HG03025 (cell line): ENCODE measurements around the gene TRPC4.

Experiments used
- ATAC-seq: cut with Tn5 transposase; IDR thresholded peaks from one replicate; pipeline ENCODE4 v1.9.1; 2021; ENCODE audit warnings: mild to moderate bottlenecking, moderate library complexity; ENCODE audit not compliant: unreplicated experiment, low FRiP score

Gene TRPC4

DNA sequence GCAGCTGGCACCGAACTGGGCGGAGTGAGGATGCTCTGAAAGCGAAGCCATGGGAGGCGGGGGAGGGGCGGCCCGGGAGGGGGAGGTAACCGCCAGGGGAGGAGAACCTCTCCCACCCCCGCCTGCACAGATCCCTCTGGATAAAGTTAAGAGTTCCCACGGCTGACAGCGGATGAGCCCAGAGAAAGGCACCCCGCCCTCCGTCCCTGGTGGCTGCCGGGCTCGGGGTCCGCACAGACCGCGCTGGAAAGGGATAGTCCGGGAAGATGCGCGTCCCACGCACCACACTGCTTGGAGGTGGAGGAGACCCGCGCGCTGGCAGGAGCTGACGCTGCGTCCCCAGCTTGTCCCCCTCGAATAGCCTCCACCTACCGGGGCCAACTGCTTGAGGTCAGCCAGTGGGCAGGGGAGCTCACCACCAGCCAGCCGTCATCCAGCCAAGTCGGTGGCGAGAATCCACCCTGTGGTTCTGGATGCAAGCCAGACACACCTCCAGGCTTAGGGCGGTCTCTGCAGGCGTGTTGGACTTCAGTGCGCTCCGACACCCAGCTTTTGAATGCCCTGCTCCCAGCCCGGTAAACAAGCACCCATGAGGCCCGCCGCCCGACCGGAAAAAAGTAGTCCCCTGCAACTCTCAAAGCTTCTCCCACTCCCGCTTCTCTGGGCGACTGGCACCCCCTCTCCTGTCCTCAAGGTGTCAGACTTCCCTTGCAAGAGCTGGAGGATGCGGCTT is at the start of gene TRPC4:
Gene TRPC4, minus strand, starts transcription at position 17 of the 733 bp plus-strand sequence. CDS start 86,439 bp downstream, outside the sequence.
- ATAC-seq: no peak

DNA sequence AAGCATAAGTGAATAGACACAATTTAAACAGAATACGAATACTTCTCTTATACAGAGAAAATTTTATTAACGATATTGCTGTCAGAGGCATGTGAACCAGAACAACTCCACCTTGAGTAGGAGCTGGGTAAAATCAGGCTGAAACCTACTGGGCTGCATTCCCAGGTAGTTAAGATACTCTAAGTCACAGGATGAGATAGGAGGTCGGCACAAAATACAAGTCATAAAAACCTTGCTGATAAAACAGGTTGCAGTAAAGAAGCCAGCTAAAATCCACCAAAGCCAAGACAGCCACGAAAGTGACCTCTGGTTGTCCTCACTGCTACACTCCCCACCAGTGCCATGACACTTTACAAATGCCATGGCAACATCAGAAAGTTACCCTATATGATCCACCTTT is 49.2 kb upstream of the TRPC4 start:
- no peak for ATAC-seq

DNA sequence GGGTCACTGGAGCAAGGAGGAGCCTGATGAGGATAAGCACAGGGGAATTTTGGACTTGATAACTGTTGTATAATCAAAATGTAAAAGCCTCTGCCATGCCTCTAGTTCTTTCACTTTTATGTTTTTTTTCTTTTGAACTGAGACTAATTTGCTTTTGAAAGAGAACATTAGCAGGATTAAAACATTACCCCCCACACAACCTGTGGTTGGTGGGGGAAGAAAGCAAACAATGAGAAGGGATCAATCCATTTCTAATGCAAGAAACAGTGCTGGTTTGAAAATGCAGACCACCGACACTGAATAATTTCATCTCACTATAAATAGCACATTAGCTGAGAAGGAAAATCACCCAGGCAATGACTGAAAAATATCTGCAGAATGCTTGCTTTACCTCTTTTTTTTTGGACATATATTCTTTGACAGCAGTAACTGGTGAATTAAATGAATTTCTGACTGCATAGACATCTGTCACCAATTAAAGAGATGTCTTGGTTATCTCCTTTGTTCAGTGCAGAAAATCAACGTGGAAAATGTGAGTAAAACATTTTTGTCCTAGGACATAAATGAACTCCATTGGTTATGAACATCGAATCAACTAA is 48.6 kb upstream of the TRPC4 start:
- ATAC-seq: no peak

DNA sequence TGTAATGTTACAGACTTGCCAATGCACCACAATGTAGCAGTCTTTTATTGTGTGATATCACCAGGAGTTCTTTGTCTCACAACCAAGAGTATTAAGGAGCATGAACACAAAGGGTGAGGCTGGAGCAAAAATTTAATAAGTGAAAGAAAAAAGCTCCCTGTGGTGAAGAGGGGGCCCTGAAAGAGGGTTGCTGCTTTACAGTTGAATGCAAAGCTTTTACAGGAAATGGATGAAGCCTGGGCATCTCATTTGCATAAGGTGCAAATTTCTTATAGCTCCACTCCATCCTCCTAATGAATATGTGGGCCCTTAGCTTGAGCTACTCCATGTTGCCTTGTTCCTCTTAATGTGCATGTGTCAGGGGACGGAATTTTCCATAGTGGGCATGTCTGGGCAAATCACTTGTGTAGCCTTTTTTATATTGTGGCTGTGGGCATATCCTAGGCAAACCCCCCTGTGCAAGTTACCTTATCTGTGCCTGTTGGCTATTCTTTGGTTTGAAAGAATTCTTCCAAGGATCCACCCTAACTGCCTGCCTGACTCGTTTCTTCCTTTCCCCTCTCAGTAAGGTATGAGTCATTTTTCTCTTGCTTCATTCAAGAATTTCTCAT is 45.3 kb upstream of the TRPC4 start:
- ATAC-seq: no peak

DNA sequence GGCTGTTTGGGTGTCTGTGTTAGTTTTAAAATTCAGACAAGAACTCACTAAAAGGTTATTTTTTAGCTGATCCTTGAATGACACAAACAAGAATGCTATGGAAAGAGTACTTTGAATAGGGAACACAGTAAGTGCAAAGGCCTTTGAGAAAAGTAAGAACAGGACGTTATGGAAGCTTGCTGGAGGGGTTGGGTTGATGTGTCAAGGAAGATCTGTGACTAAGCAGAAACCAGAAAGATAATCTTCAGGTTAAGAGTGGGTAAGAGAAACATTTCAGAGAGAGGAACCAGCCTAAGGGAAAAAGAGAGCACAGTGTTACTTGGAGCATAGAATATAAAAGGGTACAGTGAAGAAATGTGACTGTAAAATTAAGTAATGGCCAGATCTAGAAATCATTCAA is 41.2 kb upstream of the TRPC4 start:
- ATAC-seq: no peak

DNA sequence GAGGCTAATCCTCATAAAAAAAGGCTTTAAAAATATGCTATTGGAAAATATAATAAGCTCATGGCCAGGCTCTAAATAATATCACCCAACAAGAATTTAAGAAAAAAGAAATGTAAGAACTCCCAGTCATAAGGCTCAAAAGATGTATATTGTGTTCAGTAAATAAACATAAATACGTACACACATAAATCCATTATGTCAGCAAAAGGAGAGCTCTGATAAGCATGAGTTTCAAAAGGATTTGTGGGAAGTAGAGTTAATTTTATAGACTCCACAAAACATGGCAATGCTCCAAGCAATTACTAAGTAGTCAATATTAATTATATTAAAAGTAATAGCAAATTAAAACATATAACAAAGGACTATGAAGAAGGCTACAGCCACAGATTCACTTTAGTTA is 37.3 kb upstream of the TRPC4 start:
- ATAC-seq: no peak

DNA sequence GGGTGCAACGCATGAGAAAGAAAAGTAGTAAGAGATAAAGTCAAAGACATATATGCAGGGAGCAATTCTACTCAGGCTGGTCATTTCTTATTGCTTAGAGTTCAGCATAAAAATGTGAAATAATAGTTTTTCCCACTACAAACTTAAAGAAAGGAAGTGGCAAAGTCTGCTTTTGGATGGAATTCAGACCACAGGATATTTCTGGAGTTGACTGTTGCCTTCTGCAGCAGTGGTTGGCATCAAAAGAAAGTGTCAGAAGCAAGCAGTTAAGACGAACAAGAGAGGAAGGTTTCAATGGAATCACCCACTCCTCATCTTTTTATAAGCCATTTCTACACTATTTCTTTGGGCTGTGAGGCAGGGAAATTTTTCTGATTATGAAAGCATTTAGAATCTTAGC is 36.2 kb upstream of the TRPC4 start:
- ATAC-seq: no peak

DNA sequence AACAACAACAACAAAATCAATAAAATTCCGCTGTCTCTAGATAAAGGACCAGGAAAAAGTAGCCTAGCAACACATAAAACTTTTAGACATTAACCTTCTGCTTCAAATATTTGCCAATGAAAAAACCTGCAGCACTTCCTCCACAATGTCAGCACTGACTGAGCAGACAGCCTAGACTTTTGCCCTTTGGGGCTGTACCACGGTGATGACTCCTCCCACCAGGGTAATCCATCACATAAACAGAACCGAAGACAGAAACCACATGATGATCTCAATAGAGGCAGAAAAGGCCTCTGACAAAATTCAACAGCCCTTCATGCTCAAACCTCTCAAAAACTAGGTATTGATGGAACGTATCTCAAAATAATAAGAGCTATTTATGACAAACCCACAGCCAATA is 30.2 kb upstream of the TRPC4 start:
- ATAC-seq: no peak

DNA sequence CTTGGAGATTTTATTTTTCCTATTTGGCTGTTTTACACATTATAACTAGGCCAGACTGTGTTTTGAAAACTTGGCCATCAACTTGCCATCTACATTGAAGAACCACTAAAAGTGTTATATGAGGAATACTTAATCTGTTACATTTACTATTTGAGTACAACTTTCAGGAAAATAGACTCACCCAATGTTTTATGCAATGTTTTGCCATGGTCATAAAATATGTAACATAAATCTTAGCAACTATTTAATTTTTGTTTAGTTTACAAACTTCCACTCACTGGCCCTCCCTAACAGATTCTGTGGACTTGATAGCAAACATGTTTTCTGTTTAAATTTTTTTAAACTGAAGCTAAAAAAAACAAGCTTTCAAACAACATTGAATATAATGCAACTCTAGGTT is 23.7 kb upstream of the TRPC4 start:
- ATAC-seq: no peak

DNA sequence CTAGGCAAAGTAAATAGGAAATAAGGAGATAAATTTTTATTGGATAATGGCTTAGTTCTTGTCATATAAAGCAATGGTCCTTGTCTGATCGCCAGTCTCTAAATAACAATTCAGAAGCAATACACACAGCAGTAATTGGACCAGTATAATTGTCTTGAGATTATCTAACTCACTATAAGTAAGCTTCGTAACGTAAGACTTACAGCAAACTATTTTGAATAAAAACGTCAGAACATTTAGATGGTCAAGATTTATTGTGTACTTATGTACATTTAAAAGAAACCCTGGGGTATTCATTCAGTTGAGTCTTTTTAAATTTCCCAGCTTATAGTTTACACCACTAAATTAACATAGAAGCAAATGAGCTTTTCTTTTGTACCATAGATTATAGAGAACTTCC is 20.2 kb upstream of the TRPC4 start:
- no peak for ATAC-seq

DNA sequence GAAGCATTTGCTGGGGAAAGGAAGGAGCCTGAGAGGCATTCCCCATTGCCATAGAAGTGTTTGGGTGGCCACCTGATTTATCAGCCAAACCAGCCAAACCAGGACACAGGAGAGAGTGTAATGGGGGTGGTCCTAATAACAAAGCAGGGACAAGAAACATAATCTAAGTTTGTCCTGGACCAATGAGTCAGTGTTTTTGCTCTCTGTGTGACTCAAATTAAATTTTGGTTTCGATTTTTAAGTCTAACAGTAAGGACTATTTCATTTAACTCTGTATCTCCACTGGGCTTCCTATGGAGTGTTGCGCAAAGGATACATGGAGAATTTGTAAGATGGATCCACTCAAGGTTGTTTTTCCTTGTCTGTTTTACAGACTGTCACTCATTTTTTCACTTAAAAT is 19.5 kb upstream of the TRPC4 start:
- ATAC-seq: no peak

DNA sequence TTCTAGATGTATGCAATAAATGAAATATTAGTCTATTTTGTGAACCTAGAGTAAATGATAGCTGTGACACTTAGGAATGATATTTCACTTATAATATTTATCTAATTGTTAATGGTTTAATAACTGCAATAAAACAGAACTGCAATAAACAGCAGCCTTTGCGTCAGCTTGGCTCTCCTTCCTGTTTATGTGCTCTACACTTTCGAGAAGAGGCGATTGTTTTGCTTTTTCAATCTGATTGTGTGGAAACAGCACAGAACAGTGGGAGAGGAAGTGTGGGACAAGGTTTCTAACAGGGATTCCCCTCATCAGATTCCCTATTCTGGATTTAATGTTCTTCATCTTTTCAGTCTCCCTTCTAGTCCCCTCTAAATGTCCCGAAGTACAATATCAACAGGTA is 17.3 kb upstream of the TRPC4 start:
- ATAC-seq: no peak

DNA sequence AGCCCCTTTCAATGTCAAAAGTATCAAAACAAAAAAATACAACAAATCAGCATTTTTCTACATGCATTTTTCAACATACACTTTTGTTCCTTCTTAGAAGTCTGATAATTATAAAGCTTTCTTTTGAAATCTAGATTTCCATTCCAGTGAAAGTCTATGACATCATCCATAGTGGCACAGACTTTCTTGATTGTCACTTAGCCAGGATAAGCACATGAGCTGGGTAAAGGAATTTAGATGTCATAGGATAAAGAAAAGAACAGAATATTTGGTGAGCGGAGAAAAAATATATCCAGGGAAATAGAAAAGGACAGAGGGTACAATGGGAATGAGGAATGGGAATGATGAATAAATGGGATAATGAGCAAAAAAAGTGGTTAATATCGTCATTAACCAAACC is 15.1 kb upstream of the TRPC4 start:
- no peak for ATAC-seq

DNA sequence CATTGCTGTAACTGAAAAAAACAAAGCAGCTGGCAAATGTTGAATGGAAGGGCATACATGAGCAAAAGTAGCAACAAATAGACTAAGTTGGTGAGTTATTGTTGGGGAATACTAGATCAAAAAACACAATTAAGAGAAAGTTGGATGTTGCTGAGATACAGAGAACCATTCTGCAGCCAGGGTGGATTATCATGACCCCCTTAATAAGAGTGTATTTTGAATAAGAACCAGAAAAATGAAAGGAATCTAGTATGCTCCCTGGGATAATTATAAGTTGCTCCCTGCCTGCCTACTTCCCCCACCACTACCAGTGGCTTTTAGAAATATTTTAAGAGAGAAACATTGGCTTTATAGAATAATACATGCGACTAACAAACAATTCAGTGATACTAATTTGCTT is 14.5 kb upstream of the TRPC4 start:
- ATAC-seq: no peak

DNA sequence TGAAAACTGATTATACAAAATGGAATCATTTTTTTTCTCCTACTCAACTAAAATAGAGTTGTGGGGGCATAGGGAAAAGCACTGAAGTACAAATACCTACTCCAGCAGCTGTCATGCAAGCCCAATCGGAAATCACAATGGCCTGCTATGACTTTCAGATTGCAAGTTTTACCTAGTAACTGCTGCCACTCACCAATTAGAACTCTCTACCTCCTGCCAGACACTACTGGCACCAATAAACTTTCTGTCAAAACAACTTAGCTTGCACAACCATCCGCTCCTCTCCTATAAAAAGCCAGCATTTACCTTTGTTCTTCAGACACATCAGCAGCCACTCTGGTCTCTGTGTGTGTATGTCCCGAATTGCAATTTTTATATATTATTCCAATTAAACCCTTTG is 9.3 kb upstream of the TRPC4 start:
- ATAC-seq: no peak

DNA sequence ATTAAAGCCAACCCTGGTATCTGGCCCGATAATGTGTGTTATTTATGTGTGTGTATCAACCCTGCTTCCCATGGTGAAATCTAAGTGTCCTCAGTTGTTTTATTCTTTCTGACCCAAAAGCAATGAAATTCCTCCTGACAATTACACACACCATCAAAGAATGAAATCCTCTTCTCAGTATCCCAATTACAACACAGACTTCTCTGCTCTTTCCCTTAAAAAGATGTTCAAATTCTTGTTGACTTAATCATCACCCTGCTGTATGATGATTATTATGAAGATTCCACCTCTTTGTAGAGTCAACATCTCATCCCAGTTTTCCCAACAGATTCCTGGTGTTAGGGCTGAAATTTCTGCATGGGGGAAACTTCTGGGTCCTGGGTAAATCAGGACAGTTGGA is 8.9 kb upstream of the TRPC4 start:
- no peak for ATAC-seq

DNA sequence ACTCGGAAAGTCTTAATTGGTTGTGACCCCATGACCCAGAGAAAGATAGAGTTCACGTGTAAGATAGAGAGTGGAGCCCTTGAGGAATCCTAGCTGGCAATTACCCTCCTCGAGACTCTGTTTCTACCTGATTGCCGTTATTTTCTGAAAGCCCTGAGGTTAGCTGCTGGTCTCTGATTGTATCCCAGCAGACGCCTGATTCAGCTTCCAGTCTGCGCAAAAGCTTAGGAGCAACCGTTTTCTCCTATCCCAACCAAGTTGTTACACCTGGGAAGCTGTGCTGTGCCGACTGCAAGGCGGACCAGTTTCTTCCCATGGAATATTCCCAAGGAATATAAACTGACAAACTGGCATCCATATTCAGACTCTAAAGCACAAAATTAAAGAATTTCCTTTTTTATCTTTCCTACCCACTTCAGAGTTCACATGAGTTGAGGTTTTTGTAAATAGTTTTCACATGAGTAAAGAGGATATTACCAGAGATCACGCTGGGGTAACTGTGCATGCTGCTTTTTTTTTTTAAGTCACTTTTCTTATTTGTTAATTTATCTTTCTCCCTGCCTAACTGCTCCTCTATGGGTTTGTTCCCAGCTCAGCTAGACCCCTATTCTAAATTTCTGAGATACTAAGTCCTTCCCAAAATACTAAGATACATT is 1.5 kb upstream of the TRPC4 start:
- ATAC-seq: no peak

DNA sequence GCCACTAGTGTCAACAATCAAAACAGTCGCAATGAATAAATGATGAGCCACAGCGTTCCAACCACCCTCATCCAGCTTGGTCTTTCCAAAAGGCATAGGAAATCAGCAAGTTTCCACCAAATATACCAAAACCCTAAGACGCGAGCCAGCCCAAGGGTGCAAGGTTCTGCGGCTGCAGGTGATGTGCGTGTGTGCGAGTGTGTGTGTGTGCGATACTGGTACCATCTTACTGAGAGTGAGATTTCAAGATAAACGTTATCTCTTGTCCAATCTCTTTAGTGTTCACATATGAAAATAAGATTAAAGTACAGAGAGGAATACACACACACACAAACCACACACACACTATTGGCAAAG is 895 bp upstream of the TRPC4 start:
- no peak for ATAC-seq

DNA sequence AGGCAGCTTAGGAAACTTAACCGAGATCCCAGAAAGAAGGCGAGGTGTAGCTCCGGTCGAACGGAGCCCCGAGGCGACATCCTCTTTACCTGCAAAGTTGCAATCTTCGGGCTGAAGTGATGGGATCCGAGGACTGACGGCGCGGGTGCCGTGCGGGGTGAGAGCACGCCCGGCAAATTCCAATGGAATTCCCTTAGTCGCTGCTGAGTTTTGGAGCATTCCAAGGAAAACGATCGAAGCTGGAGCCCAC is 141 bp downstream of the TRPC4 start:
- ATAC-seq: no peak

DNA sequence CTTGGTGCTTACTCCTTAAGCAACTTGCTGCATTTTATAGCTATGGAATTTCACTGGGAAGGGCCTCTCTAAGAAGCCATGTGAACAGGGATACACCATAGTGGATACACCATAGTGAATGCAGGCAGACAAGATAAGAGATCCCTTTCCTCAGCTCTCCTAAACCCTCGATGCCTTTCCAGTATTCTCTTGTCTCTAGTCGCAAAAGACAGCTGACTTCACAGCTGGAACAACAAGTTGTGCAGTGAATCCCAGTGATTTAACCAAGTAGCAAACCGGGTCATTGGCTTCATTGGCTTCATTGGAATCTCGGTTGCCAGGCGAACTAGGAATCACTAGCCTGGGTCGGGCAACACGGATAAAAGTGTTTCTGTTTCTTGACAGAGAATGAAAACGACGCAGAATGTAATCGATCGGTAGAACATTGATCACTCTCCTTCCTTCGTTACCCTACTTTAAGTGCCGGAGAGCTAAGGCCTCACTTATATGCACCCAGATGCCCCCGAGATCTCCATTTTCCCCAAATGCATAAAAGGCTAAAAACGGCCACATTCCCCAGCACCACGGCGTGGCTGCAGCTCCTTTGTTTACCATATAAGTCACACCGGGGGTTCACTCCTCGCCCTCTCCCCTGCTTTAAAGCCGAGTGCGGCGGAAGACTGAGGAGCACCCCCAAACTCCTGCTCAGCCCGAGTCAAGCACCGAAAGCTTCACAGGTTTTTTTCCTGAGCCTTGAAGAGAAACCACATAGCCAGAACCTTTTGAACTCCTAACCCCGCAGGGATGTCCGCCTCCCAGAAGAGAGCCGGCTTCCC is 674 bp downstream of the TRPC4 start:
- no peak for ATAC-seq

DNA sequence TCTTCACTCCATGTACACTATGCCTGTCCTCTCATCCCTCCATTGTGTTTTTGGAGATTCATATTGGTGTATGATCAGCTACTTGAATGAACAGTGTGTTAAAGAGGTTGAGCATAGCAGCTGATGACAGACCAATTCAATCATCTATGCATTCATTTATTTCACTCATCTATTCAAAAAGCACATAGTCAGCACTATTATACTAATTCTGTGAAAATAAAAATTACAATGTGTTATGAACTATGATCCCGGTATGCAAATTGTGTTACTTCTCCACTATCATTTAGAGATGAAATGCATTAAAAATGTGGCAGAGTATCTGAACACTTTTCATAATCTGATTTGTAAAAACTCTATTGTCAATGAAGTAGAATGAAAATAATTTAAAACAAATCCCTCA is 5.9 kb downstream of the TRPC4 start:
- no peak for ATAC-seq
